Smooth muscle cell (in vitro differentiated cells): Measurements from ENCODE around the gene SPNS2. TPM values are rescaled to one million over a fixed set of nuclear protein-coding genes. Genes with fewer than 3 reads are reported as not detected.

Source experiments
- DNase-seq: peaks from one replicate; lab custom pipeline; 2025; ENCODE audit not compliant: unreplicated experiment; lab: John Stamatoyannopoulos, UW
- H2AFZ ChIP-seq: fragments of 200-600 bp; sonication (generic); 2 replicates; pipeline ENCODE4 v1.6.0; 2016; ENCODE audit warnings: antibody characterized with exemption, low read depth, mild to moderate bottlenecking
- H3F3A ChIP-seq: fragments of 200-600 bp; sonication (generic); 2 replicates; pipeline ENCODE4 v1.6.0; 2017; ENCODE audit warnings: antibody characterized with exemption, low read depth
- H3K27ac ChIP-seq: fragments of 200-600 bp; sonication (generic); 2 replicates; pipeline ENCODE4 v1.5.1; 2016; ENCODE audit warnings: low read depth, mild to moderate bottlenecking
- H3K27me3 ChIP-seq: fragments of 200-600 bp; sonication (generic); 2 replicates; pipeline ENCODE4 v1.6.1; 2016; ENCODE audit warnings: low read depth, mild to moderate bottlenecking
- H3K36me3 ChIP-seq: fragments of 200-600 bp; sonication (generic); 2 replicates; pipeline ENCODE4 v1.5.1; 2016; ENCODE audit warnings: low read depth
- H3K4me1 ChIP-seq: fragments of 200-600 bp; sonication (generic); 2 replicates; pipeline ENCODE4 v1.5.1; 2016; ENCODE audit warnings: low read depth
- H3K4me2 ChIP-seq: fragments of 200-600 bp; sonication (generic); 2 replicates; pipeline ENCODE4 v1.6.0; 2016; ENCODE audit warnings: mild to moderate bottlenecking
- H3K4me3 ChIP-seq: fragments of 200-600 bp; sonication (generic); 2 replicates; pipeline ENCODE4 v1.5.1; 2016; ENCODE audit warnings: mild to moderate bottlenecking
- H3K79me2 ChIP-seq: fragments of 200-600 bp; sonication (generic); 2 replicates; pipeline ENCODE4 v1.6.0; 2016; ENCODE audit warnings: low read depth, mild to moderate bottlenecking
- H3K9ac ChIP-seq: fragments of 200-600 bp; sonication (generic); 2 replicates; pipeline ENCODE4 v1.6.0; 2016; ENCODE audit warnings: low read depth
- H3K9me3 ChIP-seq: fragments of 200-600 bp; sonication (generic); replicated peaks from 2 replicates; pipeline ENCODE4 v1.5.1; 2016; ENCODE audit warnings: low read depth
- H4K20me1 ChIP-seq: fragments of 200-600 bp; sonication (generic); 2 replicates; pipeline ENCODE4 v1.6.0; 2016; ENCODE audit warnings: low read depth
- CTCF ChIP-seq: fragments of 200-600 bp; sonication (generic); IDR thresholded peaks from 2 replicates; pipeline ENCODE4 v1.5.1; 2017; ENCODE audit warnings: borderline replicate concordance, mild to moderate bottlenecking, antibody characterized with exemption; ENCODE audit not compliant: insufficient read depth, poor library complexity, severe bottlenecking
- WGBS: methylation state at CpG from one replicate; pipeline ENCODE4 v1.1.7; 2016; ENCODE audit warnings: low lambda C conversion rate; 5-methylcytosine and 5-hydroxymethylcytosine counted together
- polyA plus RNA-seq: library from polyadenylated mRNA; unstranded; fragments of >200 nt; fragmentation: Nextera tagmentation; extraction: Ambion mirVana; gene quantifications from 2 replicates; pipeline ENCODE4 v1.2.1, GENCODE V29; 2016
- total RNA-seq: library from RNA; depleted of rRNA; stranded (reverse); fragments of >200 nt; gene quantifications from 2 replicates; pipeline ENCODE4 v1.2.3, GENCODE V29; 2014

SPNS2 gene
- total and polyA plus RNA-seq, 2 experiments from 2014 or later: 5.1 to 16.5 TPM

- H3K27me3 ChIP-seq: no peaks in the 10 kb centered on the region
- H3K36me3 ChIP-seq: no peaks in the 10 kb centered on the region
- H4K20me1 ChIP-seq: no peaks in the 10 kb centered on the region
- H2AFZ ChIP-seq: no peak overlapping the region
- H3K9me3 ChIP-seq: no peaks in the 10 kb centered on the region
- no peak for TF ChIP-seq CTCF
- peak overlapping the region; percentile 39 for H3K27ac ChIP-seq
- H3F3A ChIP-seq: no peaks in the 10 kb centered on the region
- no peak overlapping the region for H3K4me3 ChIP-seq
- no peaks in the 10 kb centered on the region for H3K4me1 ChIP-seq
- H3K9ac ChIP-seq: no peak overlapping the region
- no peak for DNase-seq
- 68% methylated on average over 7 of the region's 9 CpGs for WGBS
- H3K4me2 ChIP-seq: no peak overlapping the region
- H3K79me2 ChIP-seq: no peaks in the 10 kb centered on the region
Observed at GRCh38 chr17:4490109-4490591, 8.5 kb upstream of the SPNS2 start.

- H4K20me1 ChIP-seq: no peaks in the 10 kb centered on the region
- H2AFZ ChIP-seq: no peak overlapping the region
- no peaks in the 10 kb centered on the region for H3K79me2 ChIP-seq
- no peaks in the 10 kb centered on the region for H3K9me3 ChIP-seq
- H3K4me3 ChIP-seq: no peak overlapping the region
- TF ChIP-seq CTCF: no peak
- no peaks in the 10 kb centered on the region for H3K36me3 ChIP-seq
- no peaks in the 10 kb centered on the region for H3K27me3 ChIP-seq
- no peak for DNase-seq
- H3F3A ChIP-seq: no peaks in the 10 kb centered on the region
- H3K4me1 ChIP-seq: no peaks in the 10 kb centered on the region
- 53% methylated on average over 7 of the region's 7 CpGs for WGBS
- no peak overlapping the region for H3K4me2 ChIP-seq
- H3K27ac ChIP-seq: peak overlapping the region; percentile 39
- H3K9ac ChIP-seq: no peak overlapping the region
Observed at GRCh38 chr17:4490637-4491061, 8.0 kb upstream of the SPNS2 start.

GRCh38 chr17:4492721-4493561, 5.7 kb upstream of the SPNS2 start:
- H3K4me3 ChIP-seq: no peak overlapping the region
- H4K20me1 ChIP-seq: no peaks in the 10 kb centered on the region
- H2AFZ ChIP-seq: no peak overlapping the region
- H3K79me2 ChIP-seq: no peaks in the 10 kb centered on the region
- peak; percentile 8 for DNase-seq
- H3K27me3 ChIP-seq: peaks cover 11% of the 10 kb centered on the region
- no peak for TF ChIP-seq CTCF
- no peak overlapping the region for H3K9ac ChIP-seq
- H3K4me1 ChIP-seq: no peaks in the 10 kb centered on the region
- no peaks in the 10 kb centered on the region for H3K36me3 ChIP-seq
- no peak overlapping the region for H3K27ac ChIP-seq
- H3K9me3 ChIP-seq: no peaks in the 10 kb centered on the region
- H3F3A ChIP-seq: no peaks in the 10 kb centered on the region
- 44% methylated on average over 20 of the region's 20 CpGs for WGBS
- no peak overlapping the region for H3K4me2 ChIP-seq
